Kidney (tissue), 14 donors: ENCODE measurements around the gene ARHGEF12. TPM values are rescaled to one million over a fixed set of nuclear protein-coding genes. Genes with fewer than 3 reads are reported as not detected.

ENCODE experiments used
- DNase-seq, 5 donors: peaks; one replicate each; pipeline ENCODE4 v3.0.0-alpha.2; 2013 to 2020
- FAIRE-seq: peaks from 2 replicates; lab custom pipeline; 2012; peaks lifted over from hg19 to GRCh38; lab: Jason Lieb, UNC
- H3K27ac ChIP-seq, 2 donors: one replicate each; pipeline ENCODE4 v1.7.0; 2013; ENCODE audit warnings: low read depth in 2 of 2, low read length in 2 of 2, inconsistent platforms in 1 of 2
- H3K27me3 ChIP-seq: one replicate; pipeline ENCODE4 v1.7.1; 2013; ENCODE audit warnings: low read length, inconsistent platforms; ENCODE audit not compliant: control insufficient read depth, insufficient read depth
- H3K36me3 ChIP-seq, 3 donors: one replicate each; pipeline versions ENCODE4 v1.7.0 to v1.7.1; 2013; ENCODE audit warnings: low read length in 3 of 3, control low read depth in 1 of 3, inconsistent platforms in 1 of 3; ENCODE audit not compliant: insufficient read depth in 3 of 3, control insufficient read depth in 2 of 3
- H3K4me1 ChIP-seq, 3 donors: one replicate each; pipeline versions ENCODE4 v1.7.0 to v1.7.1; 2013; ENCODE audit warnings: low read length in 3 of 3, inconsistent platforms in 1 of 3, low read depth in 1 of 3; ENCODE audit not compliant: control insufficient read depth in 2 of 3, insufficient read depth in 2 of 3
- H3K4me3 ChIP-seq, 3 donors: one replicate each; pipeline versions ENCODE4 v1.7.0 to v1.8.1; 2013; ENCODE audit warnings: low read length in 3 of 3, control low read depth in 1 of 3, inconsistent platforms in 1 of 3
- H3K9ac ChIP-seq, 3 donors: one replicate each; pipeline versions ENCODE4 v1.7.0 to v1.7.1; 2013; ENCODE audit warnings: low read length in 3 of 3, control low read depth in 1 of 3, inconsistent platforms in 1 of 3
- H3K9me3 ChIP-seq, 3 donors: one replicate each; pipeline versions ENCODE4 v1.7.0 to v1.7.1; 2013; ENCODE audit warnings: low read length in 3 of 3, control low read depth in 1 of 3, inconsistent platforms in 1 of 3; ENCODE audit not compliant: control insufficient read depth in 2 of 3, insufficient read depth in 1 of 3
- CTCF ChIP-seq: IDR thresholded peaks from 3 replicates; pipeline ENCODE4 v1.5.1; 2012; ENCODE audit warnings: mild to moderate bottlenecking, moderate library complexity, borderline replicate concordance; ENCODE audit not compliant: insufficient read depth; ENCODE audit errors: extremely low read depth
- intact Hi-C: fragments of 100-400 bp; cut with DNase I; formaldehyde crosslinking; loops from one replicate; pipeline ENCODE4 v1.11.1; 2022
- polyA plus RNA-seq: library from polyadenylated mRNA; stranded (reverse); fragments of 350-450 nt; fragmentation: Illumina TruSeq; extraction: RNeasy Lipid Tissue Mini Kit (QIAGEN cat#74804); gene quantifications from one replicate; pipeline ENCODE4 v1.2.3, GENCODE V29; 2014; ENCODE audit warnings: low read depth, low replicate concordance; ENCODE audit not compliant: insufficient read depth
- total RNA-seq: library from RNA; stranded (reverse); fragmentation: NEBNext Ultra II Directional; extraction: Animal tissue kit (Norgen Biotek cat#: 25700); gene quantifications from one replicate; pipeline ENCODE4 v1.2.1, GENCODE V29; 2021
- donor health status: control.
- donor health status: control.
- donor health status: control.
- donor health status: control.
- donor health status: control.
- donor health status: DM: yes; HTN: yes; CAD: no.
- donor health status: Normal renal cell carcinoma (clear cell type).

The ARHGEF12 gene
- total and polyA plus RNA-seq, 2 donors from 2014 or later = 21.1 to 161 TPM

GRCh38 chr11:120521176-120521575 is 185.0 kb downstream of the ARHGEF12 start:
- Histone ChIP-seq H3K9ac (no peak overlapping the region), H3K4me1 (peaks cover 0 to 4% (median 0%) of the 10 kb centered on the region in 3 donors), H3K36me3 (no peaks in the 10 kb centered on the region), H3K27ac (no peak overlapping the region), H3K4me3 (no peak overlapping the region), H3K9me3 (no peaks in the 10 kb centered on the region), H3K27me3 (no peaks in the 10 kb centered on the region)
- peak in 1 of 5 donors; percentile 11 for DNase-seq
- no peak for FAIRE-seq
- intact Hi-C loops = no loop called here
- TF ChIP-seq CTCF = no peak

- Histone ChIP-seq H3K27me3 (no peaks in the 10 kb centered on the region), H3K4me3 (no peak overlapping the region), H3K36me3 (no peaks in the 10 kb centered on the region), H3K9me3 (no peaks in the 10 kb centered on the region), H3K27ac (no peak overlapping the region), H3K4me1 (peaks cover 0 to 4% (median 0%) of the 10 kb centered on the region in 3 donors), H3K9ac (no peak overlapping the region)
- no peak for FAIRE-seq
- DNase-seq = peak in 1 of 5 donors; percentile 37
- intact Hi-C loops = no loop called here
- no peak for TF ChIP-seq CTCF
Observed at GRCh38 chr11:120522021-120522420, 185.8 kb downstream of the ARHGEF12 start.

- no peaks in the 10 kb centered on the region for H3K36me3 ChIP-seq
- intact Hi-C loops = no loop called here
- no peak overlapping the region for H3K9ac ChIP-seq
- peaks cover 0 to 4% (median 0%) of the 10 kb centered on the region in 3 donors for H3K4me1 ChIP-seq
- TF ChIP-seq CTCF = no peak
- no peaks in the 10 kb centered on the region for H3K27me3 ChIP-seq
- H3K27ac ChIP-seq = no peak overlapping the region
- peak in 1 of 5 donors; percentile 31 for DNase-seq
- no peak overlapping the region for H3K4me3 ChIP-seq
- no peaks in the 10 kb centered on the region for H3K9me3 ChIP-seq
- no peak for FAIRE-seq
Observed at GRCh38 chr11:120522736-120523135, 186.5 kb downstream of the ARHGEF12 start.

GRCh38 chr11:120523196-120523595 is 187.0 kb downstream of the ARHGEF12 start:
- Histone ChIP-seq H3K9ac (no peak overlapping the region), H3K27ac (no peak overlapping the region), H3K9me3 (no peaks in the 10 kb centered on the region), H3K36me3 (no peaks in the 10 kb centered on the region), H3K4me1 (no peaks in the 10 kb centered on the region), H3K27me3 (no peaks in the 10 kb centered on the region), H3K4me3 (no peak overlapping the region)
- peak in 4 of 5 donors; percentile 64 to 83 (median 80) for DNase-seq
- no peak for FAIRE-seq
- intact Hi-C loops = no loop called here
- TF ChIP-seq CTCF = no peak
